ENCODE results near the gene C4BPB. TPM values are rescaled to one million over a fixed set of nuclear protein-coding genes. Genes with fewer than 3 reads are reported as not detected.

Gene C4BPB
- total RNA-seq, 4 donors from 2014 or later = 0.24 to 6.0 (median 2.1) TPM

DNA sequence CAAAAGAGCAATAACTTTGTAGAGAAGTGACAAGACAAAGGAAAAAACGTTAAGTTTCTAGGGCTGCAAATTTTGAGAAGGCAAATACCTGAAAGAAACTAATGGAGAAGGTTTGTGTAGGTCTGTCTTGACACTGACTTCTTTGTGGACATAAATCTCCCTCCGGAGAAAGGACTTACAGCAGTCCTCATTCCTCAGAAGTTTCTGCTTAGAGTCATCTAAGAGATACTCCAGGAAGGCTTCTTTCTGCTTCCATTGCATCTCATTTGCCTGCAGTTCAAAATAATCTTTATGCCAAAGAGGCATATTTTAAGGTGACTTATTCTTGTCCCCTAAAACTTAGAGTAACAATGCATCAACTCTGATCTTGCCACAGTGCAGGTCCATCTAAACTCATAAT is 4.4 kb upstream of the C4BPB start:
- TF ChIP-seq CTCF (IDR thresholded peaks at IDR 0.05) = no peak
- DNase-seq (ENCODE audit: low spot score) (no peak), ATAC-seq (ENCODE audit: low FRiP score) (no peak)

- TF ChIP-seq CTCF (IDR thresholded peaks at IDR 0.05) = peak in 2 of 3 donors; percentile 8 to 44
- peak; percentile 72 for ATAC-seq (ENCODE audit: low FRiP score)
- DNase-seq (ENCODE audit: low spot score) = no peak
Measured at GRCh38 chr1:207084701-207085180, 3.9 kb upstream of the C4BPB start.

- TF ChIP-seq CTCF (IDR thresholded peaks at IDR 0.05) = no peak
- ATAC-seq (ENCODE audit: low FRiP score) (no peak), DNase-seq (ENCODE audit: low spot score) (no peak)
Measured at GRCh38 chr1:207085887-207086286, 2.8 kb upstream of the C4BPB start.

DNA sequence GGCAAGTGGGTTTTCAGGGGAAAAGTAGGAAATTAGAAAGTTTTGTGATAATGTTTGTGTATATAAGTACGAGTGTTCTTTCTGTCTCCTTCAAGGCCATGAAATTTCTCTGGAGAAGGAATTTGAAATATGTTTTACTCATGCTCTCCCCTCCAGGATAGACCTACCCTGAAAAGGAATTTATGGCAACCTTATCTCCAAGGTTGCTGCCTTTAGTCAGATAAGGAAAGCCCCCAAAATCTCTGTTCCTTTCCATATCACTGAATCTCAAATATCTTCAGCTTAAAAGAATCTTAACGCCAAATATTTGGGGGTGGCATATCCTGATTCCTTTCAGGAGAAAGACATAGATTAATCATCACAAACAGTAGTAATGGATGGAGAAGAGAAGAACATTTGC is 499 bp upstream of the C4BPB start:
- ATAC-seq (ENCODE audit: low FRiP score) = no peak
- TF ChIP-seq CTCF (IDR thresholded peaks at IDR 0.05) = no peak
- no peak for DNase-seq (ENCODE audit: low spot score)

DNA sequence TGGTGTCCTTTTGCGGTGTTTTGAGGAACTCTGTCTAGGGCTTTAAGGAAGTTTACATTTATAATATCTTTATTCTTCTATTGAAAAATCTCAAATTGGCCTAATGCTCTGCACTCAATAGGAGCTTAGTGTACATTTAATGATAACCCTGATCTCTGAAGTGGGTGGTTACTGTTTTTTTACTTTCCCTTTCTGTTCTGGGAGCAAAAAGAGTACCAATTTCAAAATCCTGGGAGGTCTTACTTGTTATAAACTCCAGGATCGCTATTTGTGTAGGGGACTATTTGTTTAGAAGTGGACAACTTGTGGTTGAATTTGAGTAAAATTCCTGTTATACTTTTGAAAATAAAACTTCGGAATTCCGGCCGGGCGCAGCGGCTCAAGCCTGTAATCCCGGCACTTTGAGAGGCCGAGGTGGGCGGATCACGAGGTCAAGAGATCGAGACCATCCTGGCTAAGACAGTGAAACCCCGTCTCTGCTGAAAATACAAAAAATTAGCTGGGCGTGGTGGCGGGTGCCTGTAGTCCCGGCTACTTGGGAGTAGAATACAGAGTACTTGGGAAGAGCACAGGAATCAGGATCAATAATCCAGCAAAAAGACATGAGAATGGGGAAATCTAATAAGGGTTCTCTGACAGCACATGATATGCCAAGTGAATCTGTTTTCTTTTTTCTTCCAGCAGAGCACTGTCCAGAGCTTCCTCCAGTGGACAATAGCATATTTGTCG is 1.1 kb downstream of the C4BPB start:
- no peak for TF ChIP-seq CTCF (IDR thresholded peaks at IDR 0.05)
- DNase-seq (ENCODE audit: low spot score) (no peak), ATAC-seq (ENCODE audit: low FRiP score) (no peak)

- no peak for DNase-seq (ENCODE audit: low spot score)
- ATAC-seq (ENCODE audit: low FRiP score) = no peak
- TF ChIP-seq CTCF (IDR thresholded peaks at IDR 0.05) = no peak
Measured at GRCh38 chr1:207091200-207091908, 2.7 kb downstream of the C4BPB start.
